AG09309 (cell line): ENCODE data around the gene GRPEL1.

Source experiments
- DNase-seq: peaks from one replicate; pipeline ENCODE4 v3.0.0-alpha.2; 2010; ENCODE audit warnings: low read depth
- H3K4me3 ChIP-seq: 2 replicates; pipeline ENCODE4 v1.5.1; 2011; ENCODE audit warnings: mild to moderate bottlenecking, low read depth, low read length, moderate library complexity; ENCODE audit not compliant: control insufficient read depth
- CTCF ChIP-seq: IDR thresholded peaks from 2 replicates; pipeline ENCODE4 v1.5.1; 2011; ENCODE audit warnings: mild to moderate bottlenecking, low read depth, low read length, inconsistent platforms; ENCODE audit not compliant: insufficient read depth, control insufficient read depth; ENCODE audit errors: missing control alignments

The GRPEL1 gene

GRCh38 chr4:7032596-7032995, 35.3 kb downstream of the GRPEL1 start:
- TF ChIP-seq CTCF, result no peak
- H3K4me3 ChIP-seq, result no peak overlapping the region
- no peak for DNase-seq

GRCh38 chr4:7031558-7032449, 36.1 kb downstream of the GRPEL1 start:
- TF ChIP-seq CTCF, result no peak
- DNase-seq, result no peak
- no peak overlapping the region for H3K4me3 ChIP-seq

GRCh38 chr4:7030856-7031255, 37.0 kb downstream of the GRPEL1 start:
- TF ChIP-seq CTCF, result no peak
- H3K4me3 ChIP-seq, result no peak overlapping the region
- DNase-seq, result no peak

GRCh38 chr4:7029921-7030320, 37.9 kb downstream of the GRPEL1 start:
- TF ChIP-seq CTCF, result no peak
- no peak for DNase-seq
- H3K4me3 ChIP-seq, result no peak overlapping the region

- no peak for DNase-seq
- no peak for TF ChIP-seq CTCF
- H3K4me3 ChIP-seq, result no peak overlapping the region
Measured at GRCh38 chr4:7029212-7029611, 38.7 kb downstream of the GRPEL1 start.

GRCh38 chr4:7027913-7028312, 40.0 kb downstream of the GRPEL1 start:
- H3K4me3 ChIP-seq, result no peak overlapping the region
- DNase-seq, result no peak
- TF ChIP-seq CTCF, result no peak

GRCh38 chr4:7027284-7027683, 40.6 kb downstream of the GRPEL1 start:
- DNase-seq, result no peak
- no peak overlapping the region for H3K4me3 ChIP-seq
- no peak for TF ChIP-seq CTCF
